Measurements from ENCODE around the gene PTPN20.

Gene PTPN20

GRCh38 chr10:47037654-47038425 is 126.6 kb downstream of the PTPN20 start:
- DNase-seq (no peak), ATAC-seq (replicated peaks) (no peak)
- Mint-ChIP-seq H3K27me3 (peaks cover 0 to 14% of the 10 kb centered on the region in 2 donors), H3K4me3 (no peak overlapping the region), H3K9me3 (no peaks in the 10 kb centered on the region), H3K27ac (no peak overlapping the region), H3K4me1 (ENCODE audit: low read depth in 2 of 2) (no peaks in the 10 kb centered on the region), H3K36me3 (ENCODE audit: insufficient read depth) (no peaks in the 10 kb centered on the region)

GRCh38 chr10:47038881-47039561 is 127.8 kb downstream of the PTPN20 start:
- Mint-ChIP-seq H3K27ac (no peak overlapping the region), H3K36me3 (ENCODE audit: insufficient read depth) (no peaks in the 10 kb centered on the region), H3K9me3 (no peaks in the 10 kb centered on the region), H3K27me3 (peaks cover 0 to 18% of the 10 kb centered on the region in 2 donors), H3K4me1 (ENCODE audit: low read depth in 2 of 2) (no peaks in the 10 kb centered on the region), H3K4me3 (no peak overlapping the region)
- DNase-seq (no peak), ATAC-seq (replicated peaks) (no peak)

DNA sequence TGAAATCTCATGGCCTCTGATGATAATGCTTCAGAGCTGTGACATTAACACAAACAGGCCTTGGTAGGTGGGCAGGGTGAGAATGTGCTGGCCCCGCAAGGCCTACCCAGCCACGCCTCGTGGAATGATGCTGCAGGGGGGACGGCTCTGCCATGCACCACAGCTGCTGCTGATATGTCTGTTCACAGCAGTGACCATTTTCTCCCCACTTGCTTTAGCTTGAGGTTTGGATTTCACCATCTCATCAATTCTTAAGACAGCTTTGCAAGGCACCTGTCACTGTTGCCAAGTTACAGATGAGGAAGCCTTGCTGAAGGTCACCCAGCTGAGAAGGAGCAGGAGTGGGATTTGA is 128.3 kb downstream of the PTPN20 start:
- ATAC-seq (replicated peaks) (no peak), DNase-seq (no peak)
- no peaks in the 10 kb centered on the region for H3K36me3 Mint-ChIP-seq (ENCODE audit: insufficient read depth)
- H3K27ac Mint-ChIP-seq, result no peak overlapping the region
- H3K27me3 Mint-ChIP-seq, result peaks cover 0 to 23% of the 10 kb centered on the region in 2 donors
- no peak overlapping the region for H3K4me3 Mint-ChIP-seq
- no peaks in the 10 kb centered on the region for H3K9me3 Mint-ChIP-seq
- H3K4me1 Mint-ChIP-seq (ENCODE audit: low read depth in 2 of 2), result no peaks in the 10 kb centered on the region

GRCh38 chr10:47040041-47040491 is 128.8 kb downstream of the PTPN20 start:
- H3K27me3 Mint-ChIP-seq, result peaks cover 0 to 23% of the 10 kb centered on the region in 2 donors
- no peak for DNase-seq
- no peak for ATAC-seq (replicated peaks)
- H3K4me3 Mint-ChIP-seq, result no peak overlapping the region
- no peaks in the 10 kb centered on the region for H3K4me1 Mint-ChIP-seq (ENCODE audit: low read depth in 2 of 2)
- H3K36me3 Mint-ChIP-seq (ENCODE audit: insufficient read depth), result no peaks in the 10 kb centered on the region
- no peak overlapping the region for H3K27ac Mint-ChIP-seq
- H3K9me3 Mint-ChIP-seq, result no peaks in the 10 kb centered on the region

DNA sequence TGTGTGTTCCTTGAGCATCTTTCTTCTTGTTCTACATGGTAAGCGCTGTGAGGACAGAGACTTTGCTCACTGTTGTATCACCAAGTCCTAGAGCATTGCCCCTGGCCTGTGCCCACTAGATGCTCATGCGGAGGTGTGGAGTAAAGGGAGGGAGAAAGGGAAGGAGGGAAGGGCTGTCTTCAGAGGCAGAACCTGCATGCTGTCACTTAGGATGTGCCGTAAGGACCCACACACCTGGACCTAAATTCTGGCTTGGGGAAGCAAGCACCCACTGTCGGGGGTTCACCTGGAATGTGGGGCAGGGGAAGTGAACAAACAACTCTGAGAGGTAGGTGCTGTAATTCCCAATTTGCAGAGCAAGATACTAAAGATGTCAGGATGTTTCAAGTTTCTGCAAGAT is 129.5 kb downstream of the PTPN20 start:
- DNase-seq (no peak), ATAC-seq (replicated peaks) (no peak)
- Mint-ChIP-seq H3K36me3 (ENCODE audit: insufficient read depth) (no peaks in the 10 kb centered on the region), H3K9me3 (no peaks in the 10 kb centered on the region), H3K4me1 (ENCODE audit: low read depth in 2 of 2) (no peaks in the 10 kb centered on the region), H3K27me3 (peaks cover 0 to 23% of the 10 kb centered on the region in 2 donors), H3K4me3 (no peak overlapping the region), H3K27ac (no peak overlapping the region)

GRCh38 chr10:47041396-47042198 is 130.4 kb downstream of the PTPN20 start:
- H3K36me3 Mint-ChIP-seq (ENCODE audit: insufficient read depth), result no peaks in the 10 kb centered on the region
- H3K4me1 Mint-ChIP-seq (ENCODE audit: low read depth in 2 of 2), result no peaks in the 10 kb centered on the region
- no peaks in the 10 kb centered on the region for H3K9me3 Mint-ChIP-seq
- H3K27ac Mint-ChIP-seq, result no peak overlapping the region
- no peak for ATAC-seq (replicated peaks)
- no peak overlapping the region for H3K4me3 Mint-ChIP-seq
- no peak for DNase-seq
- H3K27me3 Mint-ChIP-seq, result peaks cover 0 to 23% of the 10 kb centered on the region in 2 donors

DNA sequence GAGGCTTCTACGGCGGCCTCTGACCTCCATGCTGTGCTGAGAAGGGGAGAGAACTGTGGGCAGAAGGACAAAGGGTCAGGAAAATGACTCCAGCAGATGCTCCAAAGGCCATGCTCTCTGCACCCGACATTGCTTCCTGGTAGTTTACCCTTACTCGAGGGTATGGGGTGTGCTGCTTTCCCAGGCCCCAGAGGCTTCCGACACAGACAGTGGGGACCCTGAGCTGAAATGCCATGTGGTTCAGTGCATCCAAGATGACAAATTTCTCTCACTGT is 130.9 kb downstream of the PTPN20 start:
- ATAC-seq (replicated peaks) (no peak), DNase-seq (no peak)
- H3K27me3 Mint-ChIP-seq, result peaks cover 0 to 23% of the 10 kb centered on the region in 2 donors
- H3K4me1 Mint-ChIP-seq (ENCODE audit: low read depth in 2 of 2), result peaks cover 0 to 4% of the 10 kb centered on the region in 2 donors
- H3K9me3 Mint-ChIP-seq, result no peaks in the 10 kb centered on the region
- no peak overlapping the region for H3K4me3 Mint-ChIP-seq
- no peaks in the 10 kb centered on the region for H3K36me3 Mint-ChIP-seq (ENCODE audit: insufficient read depth)
- H3K27ac Mint-ChIP-seq, result no peak overlapping the region

DNA sequence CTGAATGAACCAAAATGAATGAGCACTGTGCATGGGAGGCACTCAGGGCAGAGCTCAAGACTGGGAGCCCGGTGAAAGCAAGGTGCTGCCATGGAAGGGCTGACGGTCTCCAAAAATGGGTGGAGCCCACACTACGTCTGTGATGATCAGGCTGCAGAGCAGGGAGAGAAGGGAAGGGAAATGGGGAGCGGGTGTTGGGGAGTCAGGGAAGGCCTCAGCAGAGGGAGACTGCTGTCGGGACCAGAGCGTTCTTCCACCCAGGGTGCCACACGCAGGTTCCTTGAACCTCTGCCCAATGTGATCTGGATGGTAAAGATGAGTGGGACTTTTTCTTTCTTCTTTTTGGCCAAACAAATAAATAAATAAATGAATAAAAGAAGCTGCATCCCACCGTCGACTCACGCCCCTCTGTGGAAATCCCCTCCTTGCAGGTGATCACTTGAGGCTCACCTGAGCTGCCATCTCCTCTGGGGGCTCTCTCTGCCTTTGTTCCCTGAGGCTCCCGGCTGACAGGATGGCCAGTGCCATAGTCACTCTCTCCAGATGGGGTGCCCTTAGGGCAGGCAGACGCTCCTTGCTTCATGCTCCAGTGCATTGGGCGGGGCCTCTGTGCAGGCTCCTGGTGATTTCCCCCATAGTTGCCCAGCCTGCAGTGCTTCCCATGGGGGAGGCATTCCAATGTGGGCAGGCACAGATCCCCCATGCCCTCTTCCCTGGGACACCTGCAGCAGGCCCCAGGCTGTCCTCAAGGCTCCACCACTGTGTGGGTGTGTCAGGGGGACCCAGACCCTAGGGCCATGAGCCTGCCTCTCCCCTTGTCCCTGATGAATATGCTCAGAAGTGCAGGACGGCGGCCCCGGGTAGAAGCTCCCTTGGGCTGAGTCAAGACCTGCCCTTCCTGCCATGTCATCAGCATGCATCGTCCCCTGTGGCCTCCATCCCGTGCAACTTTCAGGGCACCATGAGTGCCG is 131.8 kb downstream of the PTPN20 start:
- no peak overlapping the region for H3K27ac Mint-ChIP-seq
- H3K27me3 Mint-ChIP-seq, result peaks cover 0 to 23% of the 10 kb centered on the region in 2 donors

DNA sequence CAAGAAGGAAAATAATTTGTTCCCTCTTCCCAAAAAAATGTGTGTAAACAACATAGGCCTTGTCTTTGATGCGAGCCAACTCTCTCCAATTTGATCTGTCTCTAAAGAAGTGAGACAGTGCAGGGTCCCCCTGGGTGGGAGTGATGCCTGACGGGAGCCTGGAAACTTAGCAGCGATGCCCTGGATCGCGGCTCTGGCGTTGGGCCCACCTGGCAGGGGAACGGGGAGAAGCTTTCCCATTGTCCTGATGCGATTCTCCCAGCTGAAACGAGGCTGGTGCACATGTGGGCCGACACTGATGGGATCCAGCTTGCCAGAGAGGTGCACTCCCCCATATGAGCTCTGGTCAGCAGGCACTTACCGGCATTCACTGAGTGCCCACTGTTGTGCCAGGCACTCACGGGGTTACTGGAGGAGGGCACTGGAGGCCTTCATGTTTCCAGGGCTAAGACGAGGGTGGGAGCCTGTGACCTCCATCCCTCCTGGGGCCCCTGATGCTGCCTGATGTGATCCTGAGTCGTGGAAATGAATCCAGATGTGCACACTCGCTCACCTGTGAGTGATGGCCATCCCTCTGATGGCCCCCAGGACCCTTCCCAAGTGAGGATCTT is 132.8 kb downstream of the PTPN20 start:
- Mint-ChIP-seq H3K27me3 (peaks cover 0 to 23% of the 10 kb centered on the region in 2 donors), H3K36me3 (ENCODE audit: insufficient read depth) (peaks cover 4% of the 10 kb centered on the region), H3K9me3 (no peaks in the 10 kb centered on the region), H3K4me1 (ENCODE audit: low read depth in 2 of 2) (peaks cover 5 to 17% of the 10 kb centered on the region in 2 donors), H3K27ac (no peak overlapping the region), H3K4me3 (no peak overlapping the region)
- no peak for DNase-seq
- ATAC-seq (replicated peaks), result no peak

More for the DNA sequence above, 131.8 kb downstream of the PTPN20 start:
- no peak for DNase-seq
- H3K4me1 Mint-ChIP-seq (ENCODE audit: low read depth in 2 of 2), result peaks cover 2 to 12% of the 10 kb centered on the region in 2 donors
- ATAC-seq (replicated peaks), result no peak
- no peak overlapping the region for H3K4me3 Mint-ChIP-seq
- H3K36me3 Mint-ChIP-seq (ENCODE audit: insufficient read depth), result peaks cover 4% of the 10 kb centered on the region
- H3K9me3 Mint-ChIP-seq, result no peaks in the 10 kb centered on the region

GRCh38 chr10:47044741-47045140 is 133.5 kb downstream of the PTPN20 start:
- H3K27me3 Mint-ChIP-seq, result peaks cover 0 to 23% of the 10 kb centered on the region in 2 donors
- DNase-seq, result no peak
- H3K27ac Mint-ChIP-seq, result no peak overlapping the region
- H3K4me3 Mint-ChIP-seq, result no peak overlapping the region
- ATAC-seq (replicated peaks), result no peak
- no peaks in the 10 kb centered on the region for H3K9me3 Mint-ChIP-seq
- H3K36me3 Mint-ChIP-seq (ENCODE audit: insufficient read depth), result peaks cover 4% of the 10 kb centered on the region
- peaks cover 5 to 17% of the 10 kb centered on the region in 2 donors for H3K4me1 Mint-ChIP-seq (ENCODE audit: low read depth in 2 of 2)

- Mint-ChIP-seq H3K36me3 (ENCODE audit: insufficient read depth) (peaks cover 4% of the 10 kb centered on the region), H3K4me1 (ENCODE audit: low read depth in 2 of 2) (peaks cover 5 to 17% of the 10 kb centered on the region in 2 donors), H3K27ac (no peak overlapping the region), H3K4me3 (no peak overlapping the region), H3K27me3 (peaks cover 0 to 23% of the 10 kb centered on the region in 2 donors), H3K9me3 (no peaks in the 10 kb centered on the region)
- no peak for ATAC-seq (replicated peaks)
- DNase-seq, result no peak
Observed at GRCh38 chr10:47045331-47045861, 134.2 kb downstream of the PTPN20 start.

GRCh38 chr10:47046321-47047126 is 135.3 kb downstream of the PTPN20 start:
- Mint-ChIP-seq H3K4me1 (ENCODE audit: low read depth in 2 of 2) (peaks cover 5 to 17% of the 10 kb centered on the region in 2 donors), H3K36me3 (ENCODE audit: insufficient read depth) (peaks cover 4% of the 10 kb centered on the region), H3K4me3 (no peak overlapping the region), H3K27me3 (peaks cover 0 to 23% of the 10 kb centered on the region in 2 donors), H3K27ac (no peak overlapping the region), H3K9me3 (no peaks in the 10 kb centered on the region)
- ATAC-seq (replicated peaks) (no peak), DNase-seq (no peak)

Data from effector memory CD8-positive, alpha-beta T cell (primary cell).